Measurements from ENCODE around the gene VAPB.
"Not testable (repeated sequence)": the region's sequence is repeated elsewhere in the genome, so short reads cannot be mapped to it uniquely, and the experiment has no call there.

VAPB gene, protein sequence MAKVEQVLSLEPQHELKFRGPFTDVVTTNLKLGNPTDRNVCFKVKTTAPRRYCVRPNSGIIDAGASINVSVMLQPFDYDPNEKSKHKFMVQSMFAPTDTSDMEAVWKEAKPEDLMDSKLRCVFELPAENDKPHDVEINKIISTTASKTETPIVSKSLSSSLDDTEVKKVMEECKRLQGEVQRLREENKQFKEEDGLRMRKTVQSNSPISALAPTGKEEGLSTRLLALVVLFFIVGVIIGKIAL

GRCh38 chr20:58388882-58389323 lies at the start of gene VAPB:
Gene VAPB, plus strand, starts transcription at chr20:58389229. Its CDS starts 231 bp downstream, at chr20:58389460.
- DNase-seq (ENCODE audit: low read depth), result peak; percentile 95

DNA sequence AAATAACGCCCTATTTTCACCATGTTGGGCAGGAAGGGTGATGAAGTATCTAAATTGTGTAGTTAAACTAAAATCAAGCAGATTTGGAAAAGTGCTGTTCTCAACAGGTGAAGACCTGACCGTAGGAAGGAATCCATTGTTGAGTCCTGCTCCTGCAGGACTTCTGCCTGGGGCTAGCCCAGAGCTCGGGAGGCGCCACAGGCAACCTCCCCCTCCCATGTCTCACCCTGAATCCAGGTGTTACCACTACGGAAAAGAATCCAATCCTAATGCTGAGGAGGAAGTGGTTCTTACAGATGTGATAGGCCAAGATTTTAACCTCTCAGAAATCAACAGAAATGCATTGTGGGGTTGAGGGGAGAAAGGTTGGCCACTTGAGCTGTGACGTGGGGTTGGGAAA lies 49.3 kb upstream of the VAPB start:
- no peak for DNase-seq (ENCODE audit: low read depth)

DNA sequence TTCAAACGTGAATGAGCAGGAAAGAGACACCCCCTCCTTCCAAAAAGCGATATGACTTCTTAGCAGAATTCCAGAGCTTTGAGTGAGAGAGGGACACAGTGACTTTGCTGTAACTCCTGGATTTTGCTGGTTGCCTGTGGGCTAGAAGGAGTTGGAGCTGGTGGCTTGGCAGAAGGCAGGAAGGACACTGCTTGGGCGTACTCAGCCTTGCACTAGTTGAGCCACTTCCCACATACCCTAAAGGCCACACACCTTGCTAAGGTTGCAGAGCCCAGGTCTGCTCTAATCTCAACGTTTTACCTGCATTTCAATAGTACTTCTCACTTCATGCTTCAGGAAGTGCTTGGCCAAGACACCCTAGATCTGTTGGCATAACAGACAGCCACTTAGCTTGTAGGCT lies 48.9 kb upstream of the VAPB start:
- DNase-seq (ENCODE audit: low read depth), result no peak

GRCh38 chr20:58340853-58341252 lies 48.2 kb upstream of the VAPB start:
- no peak for DNase-seq (ENCODE audit: low read depth)

DNA sequence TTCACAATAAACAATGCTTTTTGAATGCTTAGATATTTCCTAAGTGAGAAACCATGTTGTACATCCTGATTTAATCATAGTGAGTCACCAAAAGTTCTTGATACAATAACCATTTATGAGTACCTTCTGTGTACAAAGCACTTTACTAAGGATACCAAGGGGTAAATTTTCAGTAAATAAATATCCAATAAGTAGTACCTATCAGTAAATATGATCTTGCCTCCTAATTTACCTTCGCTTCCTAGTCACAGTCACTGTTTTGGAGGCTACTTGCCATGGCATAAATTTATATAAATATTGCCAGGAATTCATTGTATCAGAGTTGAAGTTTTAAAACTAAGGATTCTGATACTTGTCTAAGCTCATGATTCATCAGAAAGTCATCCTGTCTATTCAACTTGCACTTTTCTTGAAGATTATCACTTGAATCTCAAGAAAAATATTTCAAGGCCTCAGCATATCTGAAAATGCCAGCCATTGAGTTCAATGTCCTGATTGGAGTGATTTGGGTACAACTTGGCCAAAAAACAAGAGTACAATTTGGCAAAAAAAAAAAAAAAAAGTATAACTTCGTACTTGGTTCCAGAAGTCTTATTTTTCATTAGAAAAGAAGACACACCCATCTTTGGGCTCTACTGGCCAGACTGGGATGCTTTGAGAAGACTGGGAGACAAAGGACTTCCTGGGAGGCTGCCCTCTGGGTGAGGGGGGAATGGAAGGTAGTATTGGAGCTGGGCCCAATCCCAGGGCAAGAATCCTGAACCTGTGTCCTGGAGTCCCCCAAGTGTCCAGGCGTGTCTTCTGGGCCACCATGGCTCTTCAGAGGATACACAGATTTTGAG lies 46.7 kb upstream of the VAPB start:
- peak; percentile 34 for DNase-seq (ENCODE audit: low read depth)

GRCh38 chr20:58344741-58345140 lies 44.3 kb upstream of the VAPB start:
- DNase-seq (ENCODE audit: low read depth), result no peak

DNA sequence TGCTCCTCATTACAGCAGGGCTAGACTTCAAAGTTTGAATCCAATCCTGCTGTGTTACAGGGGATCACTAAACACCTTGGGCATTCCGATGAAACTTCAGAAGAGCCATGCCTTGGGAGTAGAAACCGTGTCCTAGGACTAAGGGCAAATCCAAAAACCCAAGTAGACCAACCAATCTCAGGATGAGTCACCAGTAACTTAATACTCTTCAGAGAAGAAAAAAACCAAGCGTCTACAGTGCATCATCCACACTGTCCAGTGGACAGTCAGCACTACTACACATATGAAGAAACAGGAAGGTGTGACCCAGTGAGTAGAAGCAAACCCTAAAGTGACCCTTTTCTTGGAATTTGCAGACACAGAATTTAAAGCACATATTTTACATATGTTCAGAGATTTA lies 39.5 kb upstream of the VAPB start:
- peak; percentile 49 for DNase-seq (ENCODE audit: low read depth)

DNA sequence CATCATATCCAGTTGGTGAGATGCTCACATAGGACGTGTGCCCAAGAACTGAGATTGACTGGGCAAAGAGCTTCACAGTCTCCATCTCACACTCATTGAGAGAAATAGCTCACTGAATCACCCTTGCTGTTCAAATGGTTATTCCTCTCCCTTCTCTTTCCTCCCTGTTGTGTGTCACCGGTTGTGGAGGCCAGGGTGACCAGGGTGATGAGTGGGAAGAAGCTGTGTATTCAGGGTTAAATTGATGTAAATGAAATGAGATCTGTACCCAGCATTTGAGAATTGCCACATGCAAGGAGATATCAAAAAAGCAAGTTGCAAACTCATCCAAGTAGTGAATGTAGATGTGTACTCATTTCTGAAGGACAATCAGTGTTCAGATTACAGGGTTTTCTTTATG lies 36.6 kb upstream of the VAPB start:
- DNase-seq (ENCODE audit: low read depth), result no peak

DNA sequence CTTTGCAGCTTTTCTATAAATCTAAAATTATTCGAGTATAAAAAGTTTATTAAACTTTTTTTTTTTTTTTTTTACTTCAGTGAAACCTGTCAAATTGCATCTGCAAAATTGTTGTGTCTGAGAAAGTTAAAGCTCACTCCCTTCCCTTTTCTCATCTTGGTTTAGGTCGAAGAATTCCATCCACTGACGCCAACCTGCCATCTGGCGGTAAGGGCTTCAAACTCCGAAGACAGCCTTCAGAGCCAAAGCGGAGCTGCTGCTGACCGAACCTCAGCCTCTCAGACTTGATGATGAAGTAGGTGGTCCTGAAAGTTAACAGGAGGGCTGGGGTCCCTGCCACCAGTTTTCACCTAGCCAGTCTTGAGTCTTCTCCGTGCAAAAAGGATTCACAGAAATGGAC lies 29.6 kb upstream of the VAPB start:
- DNase-seq (ENCODE audit: low read depth), result no peak

DNA sequence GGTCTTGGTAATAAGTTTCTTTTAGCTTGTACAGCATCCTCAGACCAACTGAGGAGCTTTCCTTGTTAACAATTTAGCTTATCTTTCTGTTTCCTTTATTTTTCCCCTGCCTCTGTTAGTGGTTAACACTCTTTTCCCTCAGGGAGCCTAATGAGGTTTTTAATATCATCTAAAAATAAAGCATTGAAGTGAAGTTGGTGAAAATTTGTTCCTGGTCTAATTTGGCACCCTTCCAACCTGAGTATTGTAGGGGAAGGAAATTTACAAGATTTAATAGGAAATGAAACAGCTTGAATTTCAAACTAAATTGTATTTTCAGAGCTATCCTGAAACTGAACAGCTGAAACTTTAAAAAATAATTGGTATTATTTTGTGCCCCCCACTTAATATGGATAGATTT lies 28.1 kb upstream of the VAPB start:
- DNase-seq (ENCODE audit: low read depth), result no peak

GRCh38 chr20:58361481-58362205 lies 27.4 kb upstream of the VAPB start:
- DNase-seq (ENCODE audit: low read depth), result peak; percentile 3

DNA sequence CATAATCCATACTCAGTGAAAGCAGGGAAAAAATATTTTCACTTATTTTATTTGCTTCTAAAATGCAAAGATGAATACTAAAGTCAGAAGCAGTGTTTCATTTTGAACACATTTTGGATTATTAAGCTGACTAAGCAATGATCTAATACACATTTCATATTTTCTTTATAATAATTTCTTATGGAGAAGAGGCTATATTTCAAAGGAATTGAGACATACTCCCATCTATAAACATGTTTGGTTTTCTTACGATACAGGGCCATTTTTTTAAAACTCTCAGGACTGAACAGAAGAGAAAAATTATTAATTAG lies 26.9 kb upstream of the VAPB start:
- DNase-seq (ENCODE audit: low read depth), result no peak

- no peak for DNase-seq (ENCODE audit: low read depth)
Observed at GRCh38 chr20:58362970-58363369, 26.1 kb upstream of the VAPB start.

- no peak for DNase-seq (ENCODE audit: low read depth)
Observed at GRCh38 chr20:58366866-58367265, 22.2 kb upstream of the VAPB start.

DNA sequence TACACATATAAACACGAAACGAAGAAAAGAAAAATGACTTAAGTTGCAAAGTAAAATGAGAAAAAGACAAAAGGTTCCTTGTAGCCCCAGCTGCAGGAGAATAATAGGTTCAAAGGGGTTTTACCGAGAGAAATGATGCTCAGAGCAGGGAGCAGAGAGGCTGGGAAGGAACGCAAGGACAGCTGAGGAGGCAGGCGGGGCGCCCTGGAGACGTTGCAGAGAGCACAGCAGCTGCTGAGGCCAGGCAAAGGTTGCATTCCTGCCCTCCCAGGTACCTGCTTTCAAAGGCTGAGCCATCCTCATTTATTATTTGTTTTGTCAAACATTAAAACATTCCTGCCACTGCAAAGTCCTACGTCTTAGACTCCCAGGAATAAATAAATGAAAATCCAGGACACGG lies 16.2 kb upstream of the VAPB start:
- no peak for DNase-seq (ENCODE audit: low read depth)

GRCh38 chr20:58373296-58373695 lies 15.7 kb upstream of the VAPB start:
- DNase-seq (ENCODE audit: low read depth), result not testable (repeated sequence)

- DNase-seq (ENCODE audit: low read depth), result no peak
Observed at GRCh38 chr20:58374027-58374850, 14.8 kb upstream of the VAPB start.

DNA sequence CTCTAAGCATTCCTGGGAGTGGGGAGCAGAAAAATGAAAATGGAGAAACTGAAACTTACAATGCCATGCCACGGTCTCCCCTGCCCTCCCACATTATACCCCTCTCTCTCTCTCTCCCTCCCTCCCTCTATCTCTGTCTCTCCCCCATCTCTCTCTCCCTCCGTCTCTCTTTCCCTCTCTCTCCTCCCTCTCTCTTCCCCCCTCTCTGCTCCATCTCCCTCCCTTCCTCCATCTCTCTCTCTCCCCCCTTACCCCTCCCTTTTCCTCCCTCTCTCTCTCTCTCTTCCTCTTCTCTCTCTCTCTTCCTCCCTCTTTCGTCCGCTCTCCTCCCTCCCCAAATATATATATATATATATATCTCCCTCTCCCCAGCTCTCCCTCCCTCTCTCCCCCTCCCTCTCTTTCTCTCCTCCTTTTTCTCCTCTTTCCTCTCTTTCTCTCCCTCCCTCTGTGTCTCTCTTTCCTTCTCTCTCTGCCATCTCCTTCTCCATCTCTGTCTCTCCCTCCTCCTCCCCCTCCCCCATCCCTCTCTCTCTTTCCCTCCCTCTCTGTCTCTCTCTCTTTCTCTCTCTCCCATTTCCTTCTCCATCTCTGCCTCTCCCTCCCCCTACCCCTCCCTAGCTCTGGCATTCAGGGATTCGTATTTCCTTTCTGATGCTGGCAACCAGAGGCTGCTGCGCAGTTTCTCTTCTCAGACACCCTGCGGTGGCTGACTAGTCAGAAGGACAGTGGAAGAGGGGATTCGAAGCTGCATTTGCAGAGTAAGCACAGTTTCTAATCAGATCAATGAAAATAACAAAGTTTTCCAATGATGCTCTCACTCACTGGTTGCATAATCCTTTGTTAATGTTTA lies 13.9 kb upstream of the VAPB start:
- peak; percentile 14 for DNase-seq (ENCODE audit: low read depth)

GRCh38 chr20:58375759-58376352 lies 13.2 kb upstream of the VAPB start:
- no peak for DNase-seq (ENCODE audit: low read depth)

- no peak for DNase-seq (ENCODE audit: low read depth)
Observed at GRCh38 chr20:58377017-58377416, 12.0 kb upstream of the VAPB start.
